Retinal pigment epithelial cell (primary cell): ENCODE measurements around the gene POP5.

Source experiments
- DNase-seq: peaks from one replicate; pipeline ENCODE4 v3.0.0-alpha.2; 2010; ENCODE audit warnings: low read depth
- H3K4me3 ChIP-seq: 2 replicates; pipeline ENCODE4 v1.5.1; 2011; ENCODE audit warnings: mild to moderate bottlenecking, low read length, control low read depth, moderate library complexity
- CTCF ChIP-seq: conservative IDR thresholded peaks from 2 replicates; pipeline ENCODE4 v1.5.1; 2011; ENCODE audit warnings: low read depth, low read length, control low read depth, inconsistent platforms

POP5 gene

GRCh38 chr12:120586206-120586605, 5.0 kb upstream of the POP5 start:
- no peak for TF ChIP-seq CTCF
- no peak for DNase-seq
- no peak overlapping the region for H3K4me3 ChIP-seq

- peak; percentile 43 for TF ChIP-seq CTCF
- H3K4me3 ChIP-seq: peak overlapping the region; percentile 22
- no peak for DNase-seq
Measured at GRCh38 chr12:120584343-120585149, 3.3 kb upstream of the POP5 start.

- TF ChIP-seq CTCF: peak; percentile 94
- DNase-seq: no peak
- H3K4me3 ChIP-seq: no peak overlapping the region
Measured at GRCh38 chr12:120583478-120584030, 2.4 kb upstream of the POP5 start.

- no peak for DNase-seq
Measured at GRCh38 chr12:120581998-120582397, 796 bp upstream of the POP5 start.

GRCh38 chr12:120579179-120579578, 2.0 kb downstream of the POP5 start:
- TF ChIP-seq CTCF: no peak
- no peak for DNase-seq
- no peak overlapping the region for H3K4me3 ChIP-seq

More at GRCh38 chr12:120581998-120582397, 796 bp upstream of the POP5 start:
- no peak for TF ChIP-seq CTCF
- H3K4me3 ChIP-seq: peak overlapping the region; percentile 97

GRCh38 chr12:120574106-120574505, 7.1 kb downstream of the POP5 start:
- no peak for DNase-seq
- TF ChIP-seq CTCF: no peak
- no peak overlapping the region for H3K4me3 ChIP-seq

GRCh38 chr12:120573560-120573959, 7.6 kb downstream of the POP5 start:
- no peak for DNase-seq
- TF ChIP-seq CTCF: no peak
- H3K4me3 ChIP-seq: no peak overlapping the region
